ENCODE measurements around the gene CMBL. TPM values are rescaled to one million over a fixed set of nuclear protein-coding genes. Genes with fewer than 3 reads are reported as not detected.
A peak's percentile ranks its signal among the peaks of the same experiment; 100 is the strongest.

Gene CMBL
- total and polyA plus RNA-seq, 2 of the 13 experiments (the other 11 are each of a cell fraction or from before 2014, with no cell fraction given) = 11.5 to 17.0 TPM

DNA sequence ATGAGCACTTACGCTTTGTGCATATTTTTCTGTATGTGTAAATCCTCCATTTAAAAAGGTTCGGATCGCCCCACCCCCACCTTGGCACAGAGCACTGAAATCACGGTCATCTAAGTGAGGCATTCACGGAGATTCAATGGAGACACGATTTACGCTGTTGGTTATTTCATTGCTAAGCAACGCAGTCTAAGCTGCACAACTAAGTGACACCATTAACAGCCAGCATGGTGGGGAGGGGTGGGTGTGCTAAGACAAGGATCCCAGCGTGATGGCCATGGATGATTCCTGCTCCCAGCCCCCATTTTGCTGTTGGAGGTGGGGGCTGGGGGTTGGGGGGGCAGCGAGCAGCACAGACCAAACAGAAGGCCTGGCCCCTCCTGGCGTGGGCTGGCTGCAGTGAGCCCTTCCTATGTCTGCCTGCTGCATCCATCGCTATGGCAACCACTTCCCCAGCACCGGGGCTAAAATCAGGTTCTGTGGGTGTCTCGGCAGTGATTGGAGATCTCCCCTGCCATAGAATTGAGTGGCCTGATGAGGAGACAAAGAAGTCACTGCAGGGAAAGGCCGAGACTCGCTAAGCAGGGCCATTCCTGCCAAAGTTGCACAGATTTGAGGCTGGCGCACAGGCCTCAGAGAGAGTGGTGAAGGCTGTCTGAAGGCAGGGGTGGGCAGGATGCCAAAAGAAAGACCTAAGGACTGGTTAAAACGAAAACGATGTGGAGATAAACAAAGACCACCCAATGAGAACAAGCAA is 31.5 kb upstream of the CMBL start:
- H3K79me2 ChIP-seq (ENCODE audit: insufficient read depth, low read length) = no peaks in the 10 kb centered on the region
- H3K4me3 ChIP-seq (replicated peaks in 1 of 3; ENCODE audit: insufficient read depth in 1 of 3, low read depth in 2 of 3, low read length in 3 of 3) = no peak overlapping the region
- H3K4me1 ChIP-seq (ENCODE audit: insufficient read depth, low read length) = peaks cover 13% of the 10 kb centered on the region
- no peak overlapping the region for H2AFZ ChIP-seq (ENCODE audit: low read length)
- POLR2A ChIA-PET = no interaction called here
- H3K27ac ChIP-seq (ENCODE audit: extremely low read length, insufficient read depth, low read length) = no peak overlapping the region
- no peak for FAIRE-seq
- no peak for TF ChIP-seq BRCA1 (CRISPR knock-in tag; IDR thresholded peaks at IDR 0.05)
- no peak for TF ChIP-seq ZFP1 (CRISPR knock-in tag; IDR thresholded peaks at IDR 0.05)
- TF ChIP-seq RFX1 (IDR thresholded peaks at IDR 0.05) = 0 out of 2 replicates have a peak, but pooled peaks have one; percentile 14
- TF ChIP-seq, protein P1, sequence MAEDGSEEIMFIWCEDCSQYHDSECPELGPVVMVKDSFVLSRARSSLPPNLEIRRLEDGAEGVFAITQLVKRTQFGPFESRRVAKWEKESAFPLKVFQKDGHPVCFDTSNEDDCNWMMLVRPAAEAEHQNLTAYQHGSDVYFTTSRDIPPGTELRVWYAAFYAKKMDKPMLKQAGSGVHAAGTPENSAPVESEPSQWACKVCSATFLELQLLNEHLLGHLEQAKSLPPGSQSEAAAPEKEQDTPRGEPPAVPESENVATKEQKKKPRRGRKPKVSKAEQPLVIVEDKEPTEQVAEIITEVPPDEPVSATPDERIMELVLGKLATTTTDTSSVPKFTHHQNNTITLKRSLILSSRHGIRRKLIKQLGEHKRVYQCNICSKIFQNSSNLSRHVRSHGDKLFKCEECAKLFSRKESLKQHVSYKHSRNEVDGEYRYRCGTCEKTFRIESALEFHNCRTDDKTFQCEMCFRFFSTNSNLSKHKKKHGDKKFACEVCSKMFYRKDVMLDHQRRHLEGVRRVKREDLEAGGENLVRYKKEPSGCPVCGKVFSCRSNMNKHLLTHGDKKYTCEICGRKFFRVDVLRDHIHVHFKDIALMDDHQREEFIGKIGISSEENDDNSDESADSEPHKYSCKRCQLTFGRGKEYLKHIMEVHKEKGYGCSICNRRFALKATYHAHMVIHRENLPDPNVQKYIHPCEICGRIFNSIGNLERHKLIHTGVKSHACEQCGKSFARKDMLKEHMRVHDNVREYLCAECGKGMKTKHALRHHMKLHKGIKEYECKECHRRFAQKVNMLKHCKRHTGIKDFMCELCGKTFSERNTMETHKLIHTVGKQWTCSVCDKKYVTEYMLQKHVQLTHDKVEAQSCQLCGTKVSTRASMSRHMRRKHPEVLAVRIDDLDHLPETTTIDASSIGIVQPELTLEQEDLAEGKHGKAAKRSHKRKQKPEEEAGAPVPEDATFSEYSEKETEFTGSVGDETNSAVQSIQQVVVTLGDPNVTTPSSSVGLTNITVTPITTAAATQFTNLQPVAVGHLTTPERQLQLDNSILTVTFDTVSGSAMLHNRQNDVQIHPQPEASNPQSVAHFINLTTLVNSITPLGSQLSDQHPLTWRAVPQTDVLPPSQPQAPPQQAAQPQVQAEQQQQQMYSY (CRISPR knock-in tag; IDR thresholded peaks at IDR 0.05) = no peak
- no peak for TF ChIP-seq SRSF4 (IDR thresholded peaks at IDR 0.05; ENCODE audit: low read depth, low read length, poor library complexity, severe bottlenecking)
- TF ChIP-seq FOXA3 (CRISPR knock-in tag; IDR thresholded peaks at IDR 0.05) = no peak
- TF ChIP-seq ZSCAN9 (CRISPR knock-in tag; IDR thresholded peaks at IDR 0.05; ENCODE audit: borderline replicate concordance) = no peak
- no peak for TF ChIP-seq HMG20A (CRISPR knock-in tag; IDR thresholded peaks at IDR 0.05; ENCODE audit: borderline replicate concordance)
- TF ChIP-seq ZBTB21 (CRISPR knock-in tag; IDR thresholded peaks at IDR 0.05) = no peak
- no peak for ATAC-seq
- CTCF ChIA-PET (ENCODE audit: low intra/inter-chr PET ratio, low total read pairs) = no interaction called here
- 50% methylated on average over 15 of the region's 19 CpGs for WGBS (ENCODE audit: low lambda C conversion rate)
- in situ Hi-C loops (cut with HindIII; ENCODE audit: extremely low pct_ligation_motif_present, low pct_unique_long_range_greater_than_20kb) (no loop called here), intact Hi-C loops (cut with micrococcal nuclease; ENCODE audit: unreplicated experiment) (no loop called here)
- no peaks in the 10 kb centered on the region for H3K9me3 ChIP-seq (ENCODE audit: low read length)
- H3K36me3 ChIP-seq (replicated peaks in 1 of 2; ENCODE audit: control insufficient read depth in 1 of 2, insufficient read depth in 2 of 2, low read length in 2 of 2) = no peaks in the 10 kb centered on the region
- H3K9ac ChIP-seq (ENCODE audit: insufficient read depth, low read depth, low read length) = no peak overlapping the region
- H4K20me1 ChIP-seq (ENCODE audit: insufficient read depth, low read length) = no peaks in the 10 kb centered on the region
- BruUV-seq (replicated peaks) = no TSS peak
- H3K4me2 ChIP-seq (ENCODE audit: low read depth, low read length) = no peak overlapping the region
- no peak for DNase-seq (ENCODE audit: low spot score)
- H3K27me3 ChIP-seq (ENCODE audit: control insufficient read depth in 1 of 2, insufficient read depth in 2 of 2, low read length in 2 of 2) = no peaks in the 10 kb centered on the region

Measured in HepG2 (cell line).